Ectodermal cell (in vitro differentiated cells): ENCODE results near the gene RNF180.

Source experiments
- H3K27ac ChIP-seq: 2 replicates; pipeline ENCODE4 v1.7.0; 2013; ENCODE audit warnings: mild to moderate bottlenecking, low read depth, low read length; ENCODE audit not compliant: insufficient read depth, poor library complexity, severe bottlenecking
- H3K27me3 ChIP-seq: 2 replicates; pipeline ENCODE4 v1.7.0; 2013; ENCODE audit warnings: mild to moderate bottlenecking, low read length; ENCODE audit not compliant: insufficient read depth, control insufficient read depth, poor library complexity, severe bottlenecking
- H3K36me3 ChIP-seq: one replicate; pipeline ENCODE4 v1.7.0; 2013; ENCODE audit warnings: low read length; ENCODE audit not compliant: control insufficient read depth, insufficient read depth
- H3K4me1 ChIP-seq: one replicate; pipeline ENCODE4 v1.7.0; 2013; ENCODE audit warnings: low read length; ENCODE audit not compliant: control insufficient read depth, insufficient read depth
- H3K4me3 ChIP-seq: 2 replicates; pipeline ENCODE4 v1.7.0; 2013; ENCODE audit warnings: low read depth, low read length, control low read depth; ENCODE audit not compliant: insufficient read depth
- H3K9me3 ChIP-seq: 2 replicates; pipeline ENCODE4 v1.7.0; 2013; ENCODE audit warnings: mild to moderate bottlenecking, low read length, moderate library complexity; ENCODE audit not compliant: control insufficient read depth
- WGBS, 2 experiments: methylation state at CpG; one replicate each; pipeline ENCODE4 v1.1.7; 2013; ENCODE audit warnings: missing lambda C conversion rate in 2 of 2; 5-methylcytosine and 5-hydroxymethylcytosine counted together

RNF180 gene

DNA sequence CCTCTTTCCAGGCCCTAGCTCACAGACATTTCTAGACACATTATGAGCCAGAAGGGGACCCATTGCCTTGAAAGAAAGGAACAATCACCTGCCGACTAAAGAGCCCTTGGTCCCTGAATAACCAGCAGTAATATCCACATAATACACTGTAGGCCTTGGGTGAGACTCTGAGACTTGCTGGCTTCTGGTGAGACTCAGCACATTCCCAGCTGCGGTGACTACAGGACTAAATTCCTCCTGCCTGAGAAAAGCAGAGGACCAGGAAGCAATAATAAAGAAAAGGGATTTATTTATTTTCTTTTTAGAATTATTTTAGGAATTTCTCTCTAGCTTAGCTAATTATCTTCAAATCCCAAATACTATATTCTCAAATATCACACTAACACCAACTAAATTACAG lies 252.4 kb downstream of the RNF180 start:
- Histone ChIP-seq H3K27me3 (no peaks in the 10 kb centered on the region), H3K4me1 (no peaks in the 10 kb centered on the region), H3K27ac (no peak overlapping the region), H3K9me3 (no peaks in the 10 kb centered on the region), H3K36me3 (no peaks in the 10 kb centered on the region), H3K4me3 (no peak overlapping the region)
- 95 to 97% methylated on average over 2 of the region's 2 CpGs for WGBS, 2 experiments
